ENCODE measurements around the gene SYNE1.

- no peak for TF ChIP-seq CTCF (IDR thresholded peaks at IDR 0.05 in 4 of 5, conservative IDR thresholded peaks at IDR 0.05 in 1 of 5)
- TF ChIP-seq POLR2A (IDR thresholded peaks at IDR 0.05), result no peak
Measured at GRCh38 chr6:152502421-152503188, 134.6 kb downstream of the SYNE1 start.
